Aorta (tissue), 5 donors: ENCODE measurements around the gene SRGAP3. TPM values are rescaled to one million over a fixed set of nuclear protein-coding genes. Genes with fewer than 3 reads are reported as not detected.

ENCODE experiments used
- ATAC-seq: fragments of 200-7000 bp; cut with Tn5 transposase; one replicate; pipeline ENCODE4 v1.9.1; 2022; ENCODE audit warnings: moderate library complexity; ENCODE audit not compliant: low FRiP score
- DNase-seq, 2 donors: peaks; one replicate each; pipeline ENCODE4 v3.0.0-alpha.2; 2020
- H3K27ac ChIP-seq, 2 donors: one replicate each; pipeline ENCODE4 v1.5.1; 2013; ENCODE audit warnings: low read length in 2 of 2, mild to moderate bottlenecking in 2 of 2, moderate library complexity in 2 of 2, control low read depth in 1 of 2, inconsistent platforms in 1 of 2, low read depth in 1 of 2
- H3K27me3 ChIP-seq, 2 donors: one replicate each; pipeline ENCODE4 v1.6.1; 2013; ENCODE audit warnings: control low read depth in 1 of 2, low read length in 1 of 2, mild to moderate bottlenecking in 1 of 2, moderate library complexity in 1 of 2; ENCODE audit not compliant: insufficient read depth in 2 of 2, control insufficient read depth in 1 of 2
- H3K36me3 ChIP-seq, 2 donors: one replicate each; pipeline ENCODE4 v1.6.1; 2013; ENCODE audit warnings: control low read depth in 1 of 2, low read length in 1 of 2, mild to moderate bottlenecking in 1 of 2; ENCODE audit not compliant: insufficient read depth in 2 of 2, control insufficient read depth in 1 of 2
- H3K4me1 ChIP-seq, 2 donors: one replicate each; pipeline ENCODE4 v1.6.1; 2013; ENCODE audit warnings: low read length in 2 of 2, control low read depth in 1 of 2, mild to moderate bottlenecking in 1 of 2, moderate library complexity in 1 of 2; ENCODE audit not compliant: insufficient read depth in 2 of 2, control insufficient read depth in 1 of 2
- H3K4me3 ChIP-seq, 2 donors: one replicate each; pipeline ENCODE4 v1.5.1; 2013; ENCODE audit warnings: low read length in 2 of 2, control low read depth in 1 of 2, mild to moderate bottlenecking in 1 of 2
- H3K9me3 ChIP-seq: one replicate; pipeline ENCODE4 v1.6.1; 2013; ENCODE audit warnings: mild to moderate bottlenecking, low read length; ENCODE audit not compliant: control insufficient read depth
- WGBS, 2 donors: extraction: QIAGEN DNeasy Blood & Tissue Kit; methylation state at CpG; one replicate each; pipeline ENCODE4 v1.1.7; 2013; 5-methylcytosine and 5-hydroxymethylcytosine counted together
- intact Hi-C, 2 donors: fragments of 100-400 bp; cut with DNase I; formaldehyde crosslinking; loops; one replicate each; pipeline versions ENCODE4 v1.14.2 to v1.15.0; 2022
- polyA plus RNA-seq, 2 donors: library from polyadenylated mRNA; stranded (reverse); fragments of 200-250 nt; gene quantifications; one replicate each; pipeline ENCODE4 v1.2.3, GENCODE V29; 2013
- total RNA-seq, 2 donors: library from RNA; stranded (reverse); fragmentation: NEBNext Ultra II Directional; extraction: Animal tissue kit (Norgen Biotek cat#: 25700); gene quantifications; one replicate each; pipeline ENCODE4 v1.2.1, GENCODE V29; 2021
- donor health status: healthy with polysubstance abuse.
- donor health status: Bipolar disorder and iron deficiency.
- donor health status: DM: no; HTN: no; CAD: no.
- donor health status: DM: no; HTN: no; CAD: no.
- donor health status: DM: yes; HTN: yes; CAD: no.

SRGAP3 gene
- total and polyA plus RNA-seq, 4 donors, result 0.26 to 11.7 (median 1.3) TPM

- no peaks in the 10 kb centered on the region for H3K27me3 ChIP-seq
- no peak overlapping the region for H3K4me3 ChIP-seq
- H3K27ac ChIP-seq, result no peak overlapping the region
- ATAC-seq (no peak), DNase-seq (no peak)
- intact Hi-C loops, result no loop called here
- no peaks in the 10 kb centered on the region for H3K4me1 ChIP-seq
- H3K36me3 ChIP-seq, result no peaks in the 10 kb centered on the region
- H3K9me3 ChIP-seq, result no peaks in the 10 kb centered on the region
- WGBS, 2 donors, result 84 to 86% methylated on average over 3 of the region's 3 CpGs
Observed at GRCh38 chr3:9214185-9214584, 35.3 kb downstream of the SRGAP3 start.

GRCh38 chr3:9213019-9213634, 36.3 kb downstream of the SRGAP3 start:
- 91 to 93% methylated on average over 5 of the region's 5 CpGs for WGBS, 2 donors
- H3K4me1 ChIP-seq, result no peaks in the 10 kb centered on the region
- H3K9me3 ChIP-seq, result no peaks in the 10 kb centered on the region
- H3K27me3 ChIP-seq, result no peaks in the 10 kb centered on the region
- H3K36me3 ChIP-seq, result no peaks in the 10 kb centered on the region
- no peak for ATAC-seq
- no peak for DNase-seq
- intact Hi-C loops, result no loop called here
- H3K4me3 ChIP-seq, result no peak overlapping the region
- no peak overlapping the region for H3K27ac ChIP-seq

- Histone ChIP-seq H3K36me3 (no peaks in the 10 kb centered on the region), H3K27me3 (no peaks in the 10 kb centered on the region), H3K27ac (no peak overlapping the region), H3K9me3 (no peaks in the 10 kb centered on the region), H3K4me1 (no peaks in the 10 kb centered on the region), H3K4me3 (no peak overlapping the region)
- intact Hi-C loops, result no loop called here
- WGBS, 2 donors, result 86 to 91% methylated on average over 2 of the region's 2 CpGs
- DNase-seq (no peak), ATAC-seq (no peak)
Observed at GRCh38 chr3:9211155-9211950, 38.1 kb downstream of the SRGAP3 start.

GRCh38 chr3:9209777-9210176, 39.7 kb downstream of the SRGAP3 start:
- Histone ChIP-seq H3K27ac (no peak overlapping the region), H3K36me3 (no peaks in the 10 kb centered on the region), H3K27me3 (no peaks in the 10 kb centered on the region), H3K4me1 (no peaks in the 10 kb centered on the region), H3K4me3 (no peak overlapping the region), H3K9me3 (no peaks in the 10 kb centered on the region)
- WGBS, 2 donors, result 61 to 64% methylated on average over 3 of the region's 3 CpGs
- intact Hi-C loops, result no loop called here
- no peak for ATAC-seq
- DNase-seq, result no peak

- Histone ChIP-seq H3K4me1 (no peaks in the 10 kb centered on the region), H3K9me3 (no peaks in the 10 kb centered on the region), H3K27ac (no peak overlapping the region), H3K27me3 (no peaks in the 10 kb centered on the region), H3K36me3 (no peaks in the 10 kb centered on the region), H3K4me3 (no peak overlapping the region)
- no peak for DNase-seq
- 59 to 60% methylated on average over 2 of the region's 2 CpGs for WGBS, 2 donors
- ATAC-seq, result no peak
- intact Hi-C loops, result no loop called here
Observed at GRCh38 chr3:9208605-9209152, 40.8 kb downstream of the SRGAP3 start.

- intact Hi-C loops, result no loop called here
- Histone ChIP-seq H3K4me1 (no peaks in the 10 kb centered on the region), H3K27ac (no peak overlapping the region), H3K36me3 (no peaks in the 10 kb centered on the region), H3K9me3 (no peaks in the 10 kb centered on the region), H3K4me3 (no peak overlapping the region), H3K27me3 (no peaks in the 10 kb centered on the region)
- WGBS, 2 donors, result 90 to 92% methylated on average over 7 of the region's 7 CpGs
- ATAC-seq (no peak), DNase-seq (no peak)
Observed at GRCh38 chr3:9207116-9207763, 42.2 kb downstream of the SRGAP3 start.

GRCh38 chr3:9206287-9206686, 43.2 kb downstream of the SRGAP3 start:
- Histone ChIP-seq H3K27me3 (no peaks in the 10 kb centered on the region), H3K4me3 (no peak overlapping the region), H3K27ac (no peak overlapping the region), H3K9me3 (no peaks in the 10 kb centered on the region), H3K36me3 (no peaks in the 10 kb centered on the region), H3K4me1 (no peaks in the 10 kb centered on the region)
- WGBS, 2 donors, result 86 to 89% methylated on average over 4 of the region's 4 CpGs
- intact Hi-C loops, result no loop called here
- ATAC-seq (no peak), DNase-seq (no peak)

- no peaks in the 10 kb centered on the region for H3K9me3 ChIP-seq
- whole genome bisulfite sequencing, 2 donors, result 88 to 89% methylated on average over 9 of the region's 9 CpGs
- no peak for DNase-seq
- no peaks in the 10 kb centered on the region for H3K4me1 ChIP-seq
- no peak overlapping the region for H3K4me3 ChIP-seq
- no peaks in the 10 kb centered on the region for H3K36me3 ChIP-seq
- no peak overlapping the region for H3K27ac ChIP-seq
- H3K27me3 ChIP-seq, result no peaks in the 10 kb centered on the region
- intact Hi-C loops, result no loop called here
- no peak for ATAC-seq
Observed at GRCh38 chr3:9205345-9206143, 43.9 kb downstream of the SRGAP3 start.
